HEK293 (cell line): ENCODE results near the gene SNX19.

Source experiments
- CTCF ChIA-PET: fragments of 350-600 bp; formaldehyde crosslinking; extraction: SDS; loops from one replicate; lab custom pipeline; 2021; ENCODE audit warnings: antibody characterized with exemption; lab: Yijun Ruan, JAX
- POLR2A ChIA-PET: fragments of 300-600 bp; formaldehyde crosslinking; extraction: SDS; loops from one replicate; lab custom pipeline; 2020; ENCODE audit warnings: antibody characterized with exemption, inconsistent platforms; lab: Yijun Ruan, JAX
- H3K27ac ChIP-seq: fragments of 200-500 bp; sonication (Bioruptor generic); 2 replicates; pipeline ENCODE4 v1.5.1; 2014; ENCODE audit warnings: low read depth, low read length, control low read depth, inconsistent platforms; ENCODE audit errors: extremely low read depth
- H3K36me3 ChIP-seq, 2 experiments: fragments of 200-500 bp in 1 of 2; sonication (Bioruptor generic) in 1 of 2; 1 replicate in 1 of 2; 2 replicates in 1 of 2; pipeline ENCODE4 v1.5.1; 2014 to 2017; ENCODE audit warnings: inconsistent platforms in 2 of 2, low read length in 2 of 2; ENCODE audit not compliant: control insufficient read depth in 2 of 2, insufficient read depth in 1 of 2
- H3K4me1 ChIP-seq: fragments of 200-500 bp; sonication (Bioruptor generic); 2 replicates; pipeline ENCODE4 v1.5.1; 2014; ENCODE audit warnings: mild to moderate bottlenecking, low read length, inconsistent platforms; ENCODE audit not compliant: control insufficient read depth, insufficient read depth
- H3K4me3 ChIP-seq: 2 replicates; pipeline ENCODE4 v1.5.1; 2011; ENCODE audit warnings: low read depth, mild to moderate bottlenecking, control low read depth, low read length, moderate library complexity
- H3K9me3 ChIP-seq: fragments of 200-500 bp; sonication (Bioruptor generic); 2 replicates; pipeline ENCODE4 v1.5.1; 2014; ENCODE audit warnings: low read depth, low read length, inconsistent platforms; ENCODE audit not compliant: control insufficient read depth, insufficient read depth
- MYNN ChIP-seq: fragments of 450-650 bp; formaldehyde crosslinking; IDR thresholded peaks from 2 replicates; pipeline ENCODE4 v1.5.1; 2016; ENCODE audit warnings: missing biosample characterization, missing genetic modification characterization, borderline replicate concordance
- PRDM4 ChIP-seq: fragments of 450-650 bp; formaldehyde crosslinking; IDR thresholded peaks from 2 replicates; pipeline ENCODE4 v1.5.1; 2017; ENCODE audit warnings: missing biosample characterization, missing genetic modification characterization
- RBAK ChIP-seq: fragments of 450-650 bp; formaldehyde crosslinking; IDR thresholded peaks from 2 replicates; pipeline ENCODE4 v1.5.1; 2016; ENCODE audit warnings: missing biosample characterization, missing genetic modification characterization
- SCRT1 ChIP-seq: fragments of 450-650 bp; formaldehyde crosslinking; IDR thresholded peaks from 2 replicates; pipeline ENCODE4 v1.5.1; 2016; ENCODE audit warnings: missing biosample characterization, missing genetic modification characterization, borderline replicate concordance
- YY2 ChIP-seq: fragments of 450-650 bp; formaldehyde crosslinking; IDR thresholded peaks from 2 replicates; pipeline ENCODE4 v1.5.1; 2016; ENCODE audit warnings: missing biosample characterization, missing genetic modification characterization
- ZNF10 ChIP-seq: fragments of 450-650 bp; formaldehyde crosslinking; IDR thresholded peaks from 2 replicates; pipeline ENCODE4 v1.5.1; 2017; ENCODE audit warnings: missing biosample characterization, missing genetic modification characterization
- ZNF24 ChIP-seq: fragments of 450-650 bp; formaldehyde crosslinking; IDR thresholded peaks from 2 replicates; pipeline ENCODE4 v1.5.1; 2016; ENCODE audit warnings: missing biosample characterization, missing genetic modification characterization
- ZNF362 ChIP-seq: fragments of 450-650 bp; formaldehyde crosslinking; IDR thresholded peaks from 2 replicates; pipeline ENCODE4 v1.5.1; 2016; ENCODE audit warnings: missing biosample characterization, missing genetic modification characterization
- ZNF398 ChIP-seq: fragments of 450-650 bp; formaldehyde crosslinking; IDR thresholded peaks from 2 replicates; pipeline ENCODE4 v1.5.1; 2017; ENCODE audit warnings: missing biosample characterization, missing genetic modification characterization
- ZNF580 ChIP-seq: fragments of 450-650 bp; formaldehyde crosslinking; IDR thresholded peaks from 2 replicates; pipeline ENCODE4 v1.5.1; 2016; ENCODE audit warnings: missing biosample characterization, missing genetic modification characterization
- ZNF629 ChIP-seq: fragments of 450-650 bp; formaldehyde crosslinking; IDR thresholded peaks from 2 replicates; pipeline ENCODE4 v1.5.1; 2017; ENCODE audit warnings: missing biosample characterization, missing genetic modification characterization
- ZNF704 ChIP-seq: fragments of 450-650 bp; formaldehyde crosslinking; IDR thresholded peaks from 2 replicates; pipeline ENCODE4 v1.5.1; 2016; ENCODE audit warnings: missing biosample characterization, missing genetic modification characterization
- ZNF76 ChIP-seq: fragments of 450-650 bp; formaldehyde crosslinking; IDR thresholded peaks from 2 replicates; pipeline ENCODE4; 2016; ENCODE audit warnings: low read depth, missing biosample characterization, missing genetic modification characterization, borderline replicate concordance
- ZNF791 ChIP-seq: fragments of 450-650 bp; formaldehyde crosslinking; IDR thresholded peaks from 2 replicates; pipeline ENCODE4 v1.5.1; 2016; ENCODE audit warnings: missing biosample characterization, missing genetic modification characterization
- ZSCAN4 ChIP-seq: fragments of 450-650 bp; formaldehyde crosslinking; IDR thresholded peaks from 2 replicates; pipeline ENCODE4 v1.5.1; 2017; ENCODE audit warnings: missing biosample characterization, missing genetic modification characterization

Gene SNX19

GRCh38 chr11:130908770-130909625 is 7.3 kb downstream of the SNX19 start (continued):
- TF ChIP-seq SCRT1 (tag by site-specific recombination) (no peak), MYNN (tag by site-specific recombination) (no peak), ZNF362 (tag by site-specific recombination) (no peak), YY2 (tag by site-specific recombination) (no peak), ZNF10 (tag by site-specific recombination) (no peak), ZNF398 (no peak), ZNF629 (no peak), ZNF24 (tag by site-specific recombination) (no peak), ZNF580 (tag by site-specific recombination) (no peak), ZSCAN4 (no peak)

GRCh38 chr11:130908061-130908460 is 8.2 kb downstream of the SNX19 start:
- CTCF ChIA-PET = interaction anchor here (0.7 to 4.7 kb wide), 3 partner anchors 13 to 198 kb away, joined by 3 to 32 read pairs (median 5); no protein-coding TSS in a partner anchor
- no peak overlapping the region for H3K27ac ChIP-seq
- no peak for TF ChIP-seq ZNF791
- TF ChIP-seq ZNF362 (tag by site-specific recombination) = no peak
- no peak for TF ChIP-seq RBAK (tag by site-specific recombination)
- TF ChIP-seq PRDM4 (tag by site-specific recombination) = no peak
- TF ChIP-seq ZNF704 (tag by site-specific recombination) = no peak
- no peak for TF ChIP-seq MYNN (tag by site-specific recombination)
- TF ChIP-seq ZNF76 (tag by site-specific recombination) = no peak
- TF ChIP-seq, all 188 proteins: peak for 0
- no peaks in the 10 kb centered on the region for H3K9me3 ChIP-seq
- peaks cover 8 to 95% of the 10 kb centered on the region in 2 experiments; a peak in 2 of 3 replicates for H3K36me3 ChIP-seq
- POLR2A ChIA-PET = interaction anchor here (1.3 kb wide), 1 partner anchor 12 kb away, joined by 4 read pairs; no protein-coding TSS in a partner anchor
- H3K4me3 ChIP-seq = no peak overlapping the region
- no peaks in the 10 kb centered on the region for H3K4me1 ChIP-seq
